ENCODE measurements around the gene XKR3. TPM values are rescaled to one million over a fixed set of nuclear protein-coding genes. Genes with fewer than 3 reads are reported as not detected.

Gene XKR3
- total RNA-seq, 1 experiment from 2014 or later = not detected

- Mint-ChIP-seq H3K4me1 (ENCODE audit: low read depth, unreplicated experiment) (no peaks in the 10 kb centered on the region), H3K9me3 (ENCODE audit: low read depth, unreplicated experiment) (peaks cover 17% of the 10 kb centered on the region), H3K27ac (ENCODE audit: unreplicated experiment) (no peak overlapping the region), H3K4me3 (ENCODE audit: low read depth, unreplicated experiment) (no peak overlapping the region), H3K27me3 (ENCODE audit: unreplicated experiment) (no peaks in the 10 kb centered on the region), H3K36me3 (ENCODE audit: insufficient read depth, unreplicated experiment) (no peaks in the 10 kb centered on the region)
- no peak for TF ChIP-seq CTCF (IDR thresholded peaks at IDR 0.05; ENCODE audit: unreplicated experiment)
- intact Hi-C loops (cut with micrococcal nuclease; ENCODE audit: unreplicated experiment) = no loop called here
- CTCF ChIA-PET = no interaction called here
- no TSS peak for BruUV-seq (replicated peaks)
- no peak for DNase-seq
Measured at GRCh38 chr22:16783453-16783852, 41.8 kb downstream of the XKR3 start.

- intact Hi-C loops (cut with micrococcal nuclease; ENCODE audit: unreplicated experiment) = no loop called here
- CTCF ChIA-PET = no interaction called here
- peaks cover 18% of the 10 kb centered on the region for H3K9me3 Mint-ChIP-seq (ENCODE audit: low read depth, unreplicated experiment)
Measured at GRCh38 chr22:16781764-16782329, 43.4 kb downstream of the XKR3 start.

GRCh38 chr22:16781074-16781763 lies 44.0 kb downstream of the XKR3 start:
- H3K27ac Mint-ChIP-seq (ENCODE audit: unreplicated experiment) = no peak overlapping the region
- TF ChIP-seq CTCF (IDR thresholded peaks at IDR 0.05; ENCODE audit: unreplicated experiment) = no peak
- no peaks in the 10 kb centered on the region for H3K4me1 Mint-ChIP-seq (ENCODE audit: low read depth, unreplicated experiment)
- no peaks in the 10 kb centered on the region for H3K27me3 Mint-ChIP-seq (ENCODE audit: unreplicated experiment)
- H3K4me3 Mint-ChIP-seq (ENCODE audit: low read depth, unreplicated experiment) = no peak overlapping the region
- no peak for DNase-seq
- peaks cover 15% of the 10 kb centered on the region for H3K9me3 Mint-ChIP-seq (ENCODE audit: low read depth, unreplicated experiment)
- CTCF ChIA-PET = no interaction called here
- H3K36me3 Mint-ChIP-seq (ENCODE audit: insufficient read depth, unreplicated experiment) = no peaks in the 10 kb centered on the region
- intact Hi-C loops (cut with micrococcal nuclease; ENCODE audit: unreplicated experiment) = no loop called here
- no TSS peak for BruUV-seq (replicated peaks)

More at GRCh38 chr22:16781764-16782329, 43.4 kb downstream of the XKR3 start:
- H3K4me3 Mint-ChIP-seq (ENCODE audit: low read depth, unreplicated experiment) = no peak overlapping the region
- no peak for DNase-seq
- H3K27ac Mint-ChIP-seq (ENCODE audit: unreplicated experiment) = no peak overlapping the region
- no peaks in the 10 kb centered on the region for H3K27me3 Mint-ChIP-seq (ENCODE audit: unreplicated experiment)
- no peaks in the 10 kb centered on the region for H3K4me1 Mint-ChIP-seq (ENCODE audit: low read depth, unreplicated experiment)
- TF ChIP-seq CTCF (IDR thresholded peaks at IDR 0.05; ENCODE audit: unreplicated experiment) = no peak
- BruUV-seq (replicated peaks) = no TSS peak
- no peaks in the 10 kb centered on the region for H3K36me3 Mint-ChIP-seq (ENCODE audit: insufficient read depth, unreplicated experiment)

- peaks cover 14% of the 10 kb centered on the region for H3K9me3 Mint-ChIP-seq (ENCODE audit: low read depth, unreplicated experiment)
- H3K4me1 Mint-ChIP-seq (ENCODE audit: low read depth, unreplicated experiment) = no peaks in the 10 kb centered on the region
- no peak for TF ChIP-seq CTCF (IDR thresholded peaks at IDR 0.05; ENCODE audit: unreplicated experiment)
- no peaks in the 10 kb centered on the region for H3K27me3 Mint-ChIP-seq (ENCODE audit: unreplicated experiment)
- CTCF ChIA-PET = no interaction called here
- BruUV-seq (replicated peaks) = no TSS peak
- DNase-seq = no peak
- H3K4me3 Mint-ChIP-seq (ENCODE audit: low read depth, unreplicated experiment) = no peak overlapping the region
- intact Hi-C loops (cut with micrococcal nuclease; ENCODE audit: unreplicated experiment) = no loop called here
- H3K27ac Mint-ChIP-seq (ENCODE audit: unreplicated experiment) = no peak overlapping the region
- H3K36me3 Mint-ChIP-seq (ENCODE audit: insufficient read depth, unreplicated experiment) = no peaks in the 10 kb centered on the region
Measured at GRCh38 chr22:16777284-16777924, 47.8 kb downstream of the XKR3 start.
